GM21737 (cell line): Measurements from ENCODE around the gene CMTR2.
A peak's percentile ranks its signal among the peaks of the same experiment; 100 is the strongest.
"Not testable (repeated sequence)": the region's sequence is repeated elsewhere in the genome, so short reads cannot be mapped to it uniquely, and the experiment has no call there.

ENCODE experiments used
- ATAC-seq: cut with Tn5 transposase; IDR thresholded peaks from one replicate; pipeline ENCODE4 v1.9.1; 2021; ENCODE audit warnings: mild to moderate bottlenecking, moderate library complexity; ENCODE audit not compliant: unreplicated experiment

The CMTR2 gene, protein sequence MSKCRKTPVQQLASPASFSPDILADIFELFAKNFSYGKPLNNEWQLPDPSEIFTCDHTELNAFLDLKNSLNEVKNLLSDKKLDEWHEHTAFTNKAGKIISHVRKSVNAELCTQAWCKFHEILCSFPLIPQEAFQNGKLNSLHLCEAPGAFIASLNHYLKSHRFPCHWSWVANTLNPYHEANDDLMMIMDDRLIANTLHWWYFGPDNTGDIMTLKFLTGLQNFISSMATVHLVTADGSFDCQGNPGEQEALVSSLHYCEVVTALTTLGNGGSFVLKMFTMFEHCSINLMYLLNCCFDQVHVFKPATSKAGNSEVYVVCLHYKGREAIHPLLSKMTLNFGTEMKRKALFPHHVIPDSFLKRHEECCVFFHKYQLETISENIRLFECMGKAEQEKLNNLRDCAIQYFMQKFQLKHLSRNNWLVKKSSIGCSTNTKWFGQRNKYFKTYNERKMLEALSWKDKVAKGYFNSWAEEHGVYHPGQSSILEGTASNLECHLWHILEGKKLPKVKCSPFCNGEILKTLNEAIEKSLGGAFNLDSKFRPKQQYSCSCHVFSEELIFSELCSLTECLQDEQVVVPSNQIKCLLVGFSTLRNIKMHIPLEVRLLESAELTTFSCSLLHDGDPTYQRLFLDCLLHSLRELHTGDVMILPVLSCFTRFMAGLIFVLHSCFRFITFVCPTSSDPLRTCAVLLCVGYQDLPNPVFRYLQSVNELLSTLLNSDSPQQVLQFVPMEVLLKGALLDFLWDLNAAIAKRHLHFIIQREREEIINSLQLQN

DNA sequence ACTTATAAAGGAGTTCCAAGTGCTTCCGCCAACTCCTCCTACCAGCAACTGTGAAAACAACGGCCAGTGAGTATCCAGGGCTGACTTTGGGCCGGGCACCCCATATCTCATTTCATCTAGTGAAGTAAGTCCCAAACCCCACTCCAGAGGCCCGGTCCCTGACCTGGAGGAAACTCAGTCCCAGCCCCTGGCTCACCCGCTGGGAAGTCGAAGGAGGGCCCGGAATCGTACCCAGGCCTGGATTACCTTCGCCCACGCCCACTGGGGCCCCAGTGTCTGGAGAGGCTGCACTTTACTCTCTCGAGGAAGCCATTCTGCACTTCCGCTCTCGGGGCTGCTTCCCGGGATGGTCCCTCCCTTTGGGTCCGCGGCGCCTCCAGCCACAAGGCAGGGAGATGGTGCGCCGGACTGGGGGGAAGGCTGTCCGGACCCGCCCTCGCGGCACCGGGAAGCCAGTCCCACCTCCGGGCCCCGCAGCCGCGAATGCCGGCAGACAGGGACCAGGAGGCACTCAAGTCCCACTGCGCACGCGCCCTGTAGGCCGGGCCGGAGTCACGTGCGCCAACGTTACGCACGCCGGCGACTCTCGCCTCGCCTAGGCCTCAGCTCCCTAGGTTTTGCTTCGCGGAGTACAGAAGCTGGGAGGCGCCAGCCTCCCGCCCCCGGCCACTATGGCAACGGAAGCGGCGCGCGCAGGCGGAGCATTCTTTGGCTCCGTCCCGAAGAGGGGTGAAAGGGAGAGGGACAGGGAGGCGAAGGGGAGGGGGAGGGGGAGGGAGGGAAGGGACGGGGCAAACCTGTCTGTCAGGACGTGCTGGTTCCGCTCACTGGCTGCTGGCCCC is at the start of gene CMTR2:
Gene CMTR2 (minus strand): TSS at position 513 of the 842 bp plus-strand sequence. CDS start 3,482 bp downstream, outside the sequence.
- peak; percentile 95 for ATAC-seq

DNA sequence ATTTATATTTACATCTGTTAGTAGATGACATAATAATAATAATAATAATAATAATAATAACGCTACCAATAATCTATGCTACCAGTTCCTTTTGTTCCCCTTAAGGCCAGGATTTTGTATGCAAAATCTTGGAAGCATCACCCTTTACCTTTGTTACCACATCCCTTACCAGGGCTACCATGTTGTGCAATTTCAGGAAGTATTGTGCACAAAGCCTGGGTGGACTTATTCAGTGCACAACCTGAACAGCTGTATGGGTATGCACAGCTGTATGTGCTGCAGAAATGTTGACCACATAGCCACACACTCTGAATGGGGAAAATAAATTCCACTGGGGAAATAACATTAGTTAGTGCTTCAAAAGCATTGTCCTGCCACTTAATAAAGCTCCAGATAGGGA is 49.4 kb upstream of the CMTR2 start:
- ATAC-seq, result no peak

DNA sequence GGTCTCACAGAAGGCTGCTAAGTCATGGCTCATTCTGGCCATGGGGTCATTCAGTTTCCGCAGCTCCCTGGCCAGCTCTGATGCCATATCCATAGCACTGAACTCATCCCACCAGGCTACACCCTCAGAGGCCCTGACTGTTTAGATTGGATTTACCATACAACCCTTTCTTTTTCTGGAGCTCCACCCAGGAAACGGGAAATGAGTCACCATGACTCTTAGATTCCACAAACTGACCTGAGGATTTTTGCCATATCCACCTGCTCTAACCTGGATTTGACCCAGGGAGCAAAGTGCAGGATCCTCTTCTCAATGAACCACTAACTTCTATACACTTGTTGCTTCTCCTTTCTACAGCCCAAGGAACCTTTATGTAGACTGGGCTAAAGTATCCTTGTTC is 49.0 kb upstream of the CMTR2 start:
- ATAC-seq, result no peak

DNA sequence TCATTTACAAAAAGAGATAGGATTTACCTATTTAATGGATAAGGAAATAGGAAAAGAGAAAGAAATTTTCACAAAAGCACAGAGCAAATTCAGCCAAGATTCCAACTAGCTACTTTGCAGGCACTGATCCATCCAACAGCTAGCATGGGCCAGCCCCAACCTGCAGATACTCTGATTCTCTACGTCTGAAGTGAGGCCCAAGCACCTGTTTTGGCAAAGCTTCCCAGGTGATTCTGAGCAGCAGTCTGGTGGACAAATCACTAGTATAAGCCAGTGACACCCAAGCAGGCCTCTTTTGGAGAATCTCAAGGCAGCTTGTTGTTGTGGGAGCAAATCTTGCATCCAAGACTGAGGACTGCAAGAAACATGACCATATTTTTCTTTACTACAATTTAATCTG is 48.4 kb upstream of the CMTR2 start:
- no peak for ATAC-seq

DNA sequence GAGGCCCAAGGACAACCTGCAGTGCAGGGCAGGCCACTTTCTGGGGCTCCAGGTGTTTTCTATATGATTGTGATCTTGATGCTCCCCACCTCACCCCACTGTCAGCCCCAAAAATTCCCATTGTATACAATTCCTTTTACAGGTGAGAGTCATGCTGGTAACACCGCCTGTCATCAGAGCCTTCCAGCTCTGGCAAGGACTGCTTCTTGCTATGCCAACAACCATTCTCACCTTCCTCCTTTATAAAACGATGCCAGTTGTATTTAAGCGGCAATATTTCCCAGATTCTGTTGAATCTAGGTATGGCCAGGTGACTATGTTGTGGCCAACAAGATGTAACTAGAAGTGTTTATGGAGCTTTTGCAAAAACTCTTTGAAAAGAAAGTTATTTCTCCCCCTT is 38.9 kb upstream of the CMTR2 start:
- ATAC-seq, result no peak

DNA sequence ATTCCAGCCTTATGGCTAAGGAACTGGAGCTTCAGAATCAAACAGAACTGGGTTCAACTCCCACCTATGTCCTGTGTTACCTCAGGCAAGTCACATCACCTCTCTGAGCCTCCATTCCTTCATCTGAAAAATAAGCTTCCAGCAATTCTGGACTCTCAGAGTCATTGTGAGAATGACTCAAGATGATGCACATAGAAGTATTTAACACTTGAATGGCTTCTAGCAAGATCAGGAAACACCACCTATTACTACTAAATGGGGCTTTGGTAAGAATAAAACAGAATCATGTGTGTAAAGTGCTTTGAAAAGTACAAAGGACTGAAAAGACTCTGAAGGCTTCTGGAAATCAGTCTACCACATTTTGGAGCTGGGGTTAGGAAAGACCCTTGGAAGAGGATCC is 38.5 kb upstream of the CMTR2 start:
- no peak for ATAC-seq

DNA sequence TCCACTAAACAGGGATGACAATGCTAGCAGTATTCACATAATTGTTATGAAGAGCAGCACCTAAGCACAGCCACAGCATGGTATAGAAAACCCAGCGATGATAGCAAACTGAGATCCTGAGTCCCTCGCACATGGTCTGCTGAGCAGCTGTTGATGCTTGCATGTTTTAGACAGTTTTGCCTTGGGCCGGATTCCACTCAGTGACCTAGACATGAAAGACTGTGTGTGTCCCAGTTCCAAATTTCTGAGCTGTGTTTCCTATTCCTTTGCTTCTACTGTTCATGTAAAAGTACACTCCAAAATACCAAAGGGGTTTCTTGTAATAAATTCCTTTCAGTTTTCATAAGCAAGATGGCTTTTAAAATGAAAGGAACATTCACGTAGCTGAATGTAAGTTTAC is 30.8 kb upstream of the CMTR2 start:
- ATAC-seq, result no peak

DNA sequence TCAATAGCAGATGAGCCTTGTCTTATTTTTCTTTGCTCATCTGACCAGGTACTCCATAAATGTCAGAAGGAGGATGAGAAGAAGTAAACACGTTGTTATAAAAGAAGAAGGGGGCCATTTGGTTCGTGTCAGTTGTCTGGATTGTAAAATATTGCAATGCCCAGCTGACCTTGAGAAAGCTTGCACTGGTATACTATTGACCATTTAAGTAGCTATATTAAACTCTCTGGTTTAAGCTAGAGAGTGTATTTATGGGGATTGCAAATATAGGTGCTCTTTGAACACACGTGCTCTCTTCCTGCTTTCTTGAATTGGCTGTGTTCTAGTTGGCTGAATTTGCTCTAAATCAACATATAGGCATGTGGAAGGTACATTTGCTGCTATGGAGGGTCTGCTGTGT is 26.1 kb upstream of the CMTR2 start:
- no peak for ATAC-seq

DNA sequence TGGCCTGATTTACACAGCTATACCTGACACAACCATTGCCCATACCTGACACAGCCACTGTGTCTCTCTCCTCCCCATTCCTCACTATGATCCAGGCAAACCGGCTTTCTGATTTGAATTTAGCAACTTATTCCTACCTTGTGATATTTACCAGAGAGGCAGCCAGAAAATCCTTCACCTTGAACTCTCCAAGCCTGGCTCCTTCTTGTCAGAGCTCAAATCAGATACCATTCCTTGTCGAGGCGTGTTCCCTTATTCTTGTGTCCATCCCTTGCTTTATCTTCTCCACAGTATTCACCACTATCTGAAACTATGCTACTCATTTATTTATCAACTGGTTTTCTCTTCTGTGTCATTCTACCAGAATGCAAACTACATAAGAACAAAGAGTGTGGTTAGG is 24.4 kb upstream of the CMTR2 start:
- ATAC-seq, result not testable (repeated sequence)

DNA sequence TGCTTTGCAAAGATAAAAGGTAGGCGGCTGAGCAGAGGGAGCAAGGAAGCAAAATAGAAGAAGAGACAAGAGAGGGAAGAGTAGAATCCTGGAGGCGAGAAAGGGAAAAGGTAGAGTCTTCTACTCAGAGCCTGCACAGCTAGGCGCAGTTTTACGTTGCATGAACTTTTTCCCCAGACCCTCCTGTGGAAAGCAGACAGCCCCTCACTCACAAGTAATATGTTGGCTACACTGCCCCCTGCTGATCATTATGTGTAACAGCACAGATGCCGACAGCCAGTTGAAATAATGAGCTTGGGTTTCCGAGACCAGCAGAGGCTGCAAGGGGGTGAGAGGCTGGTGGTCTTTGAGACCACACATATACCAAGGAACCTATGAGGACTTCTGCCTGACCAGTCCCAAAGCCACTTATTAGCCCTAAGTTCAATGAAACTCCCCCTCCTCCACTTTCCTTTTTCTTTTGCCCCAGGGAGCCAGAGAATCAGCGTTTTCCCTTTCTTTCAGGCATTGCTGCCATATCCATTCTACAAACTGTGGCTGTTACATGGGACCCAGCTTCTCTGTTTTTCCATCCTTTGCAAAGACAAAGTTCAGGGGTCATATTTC is 22.5 kb upstream of the CMTR2 start:
- no peak for ATAC-seq

DNA sequence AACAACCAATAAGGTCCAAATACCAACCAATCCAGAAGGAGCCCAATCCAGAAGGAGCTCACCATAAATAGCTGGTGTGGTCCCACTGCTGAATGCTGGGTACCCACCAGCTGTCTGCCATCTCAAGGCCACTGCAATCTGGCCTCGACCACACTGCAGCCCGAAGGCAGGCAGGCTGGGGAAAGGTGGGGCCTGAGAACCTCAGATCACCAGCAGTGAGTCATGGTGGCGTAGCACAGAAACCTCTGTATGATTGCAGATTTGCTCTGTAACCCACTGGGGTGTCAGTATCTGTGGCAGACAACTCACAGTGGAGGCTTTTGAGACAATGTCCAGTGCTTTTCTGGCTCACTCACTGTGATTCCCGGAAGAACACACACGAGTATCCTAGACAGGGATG is 14.7 kb upstream of the CMTR2 start:
- ATAC-seq, result no peak

DNA sequence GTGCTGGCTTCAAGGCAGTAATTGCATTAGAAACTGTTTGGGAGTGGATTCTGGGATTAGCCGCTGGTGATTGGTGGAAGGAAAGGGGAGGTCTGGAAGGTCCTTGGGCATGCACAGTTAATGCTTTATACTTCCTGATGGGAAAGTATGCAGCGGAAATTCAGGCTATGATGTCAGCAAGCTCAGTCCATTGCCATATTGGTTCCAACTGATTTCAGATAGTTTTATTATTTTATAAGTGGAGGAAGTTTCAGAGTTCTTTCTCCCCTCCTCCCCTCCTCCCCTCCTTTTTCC is 8.1 kb upstream of the CMTR2 start:
- ATAC-seq, result no peak

DNA sequence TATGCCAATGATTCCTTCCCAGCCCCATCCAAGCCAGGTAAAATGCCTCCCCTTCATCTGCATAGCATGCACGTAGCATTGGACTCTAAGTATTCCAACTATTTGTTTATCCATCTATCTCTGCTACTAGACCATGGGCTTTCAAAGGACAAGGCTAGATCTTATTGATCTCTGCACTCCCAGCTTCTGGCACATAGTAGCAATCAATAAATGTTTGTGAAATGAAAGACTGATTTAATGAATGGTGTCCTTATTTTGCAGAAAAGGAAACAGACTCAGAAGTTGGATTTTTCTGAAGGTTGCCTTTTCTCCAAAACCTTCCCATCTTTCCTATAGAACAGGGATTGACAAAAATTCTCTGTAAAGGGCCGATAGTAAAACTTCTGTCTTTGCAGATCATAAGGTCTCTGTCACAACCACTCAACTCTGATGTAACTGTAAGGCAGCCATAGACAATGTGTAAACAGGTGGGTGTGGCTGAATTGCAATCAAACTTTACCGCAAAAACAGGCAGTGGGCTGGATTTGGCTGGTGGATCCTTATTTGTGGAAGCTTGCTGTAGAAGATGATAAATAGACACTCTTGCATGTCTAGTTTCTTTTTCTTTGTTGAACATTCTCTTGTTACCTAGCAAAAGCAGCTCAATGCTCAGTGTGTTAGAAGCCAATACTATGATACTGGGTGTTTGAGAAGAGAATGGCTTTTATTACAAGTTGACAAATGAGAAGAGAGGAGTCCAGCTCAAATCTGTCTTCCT is 7.6 kb upstream of the CMTR2 start:
- no peak for ATAC-seq

DNA sequence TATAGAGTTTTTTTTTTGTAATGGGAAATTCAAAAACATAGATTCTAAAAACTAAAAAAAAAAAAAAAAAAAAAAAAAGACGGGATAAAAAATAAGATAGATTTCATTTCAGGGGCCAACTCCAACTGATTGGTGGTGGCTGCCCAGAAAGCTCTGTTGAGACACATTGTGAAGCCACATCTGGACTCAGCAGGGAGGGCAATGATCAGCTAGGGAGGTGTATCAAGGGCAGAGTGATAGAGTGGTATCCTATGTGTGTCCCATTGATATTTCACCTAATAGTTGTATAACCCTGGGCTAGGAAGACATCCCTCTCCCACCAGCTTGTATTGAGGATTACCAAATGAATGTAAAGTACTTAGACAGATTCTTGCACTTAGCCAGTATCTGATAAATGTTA is 6.7 kb upstream of the CMTR2 start:
- ATAC-seq, result no peak

DNA sequence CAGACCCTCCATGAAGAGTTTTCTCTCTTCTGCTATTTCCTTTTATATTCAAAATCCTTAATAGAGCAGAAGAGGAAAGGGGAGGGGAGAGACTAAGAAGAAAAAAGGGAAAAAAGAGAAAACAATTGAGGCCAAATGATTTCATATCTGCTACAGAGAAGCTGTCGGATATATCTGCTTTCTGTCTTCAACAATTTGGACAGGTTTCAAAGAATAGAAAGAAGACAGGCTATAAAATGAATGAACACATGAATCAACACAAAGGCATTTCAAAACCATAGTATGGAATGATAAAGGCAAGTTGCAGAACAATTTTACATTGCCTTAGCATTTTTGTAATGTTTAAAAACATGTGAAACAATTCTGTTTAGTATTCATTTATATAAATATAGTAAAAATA is 4.7 kb upstream of the CMTR2 start:
- ATAC-seq, result no peak

DNA sequence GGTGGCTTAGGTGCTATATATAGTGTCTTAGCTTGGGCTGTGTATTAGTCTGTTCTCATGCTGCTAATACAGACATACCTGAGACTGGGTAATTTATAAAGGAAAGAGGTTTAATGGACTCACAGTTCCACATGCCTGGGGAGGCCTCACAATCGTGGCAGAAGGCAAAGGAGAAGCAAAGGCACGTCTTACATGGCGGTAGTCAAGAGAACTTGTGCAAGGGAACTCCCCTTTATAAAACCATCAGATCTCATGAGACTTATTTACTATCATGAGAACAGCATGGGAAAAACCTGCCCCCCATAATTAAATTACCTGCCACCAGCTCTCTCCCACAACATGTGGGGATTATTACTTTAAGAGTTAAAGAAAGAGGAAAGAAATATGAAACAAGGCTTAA is 2.9 kb upstream of the CMTR2 start:
- not testable (repeated sequence) for ATAC-seq

DNA sequence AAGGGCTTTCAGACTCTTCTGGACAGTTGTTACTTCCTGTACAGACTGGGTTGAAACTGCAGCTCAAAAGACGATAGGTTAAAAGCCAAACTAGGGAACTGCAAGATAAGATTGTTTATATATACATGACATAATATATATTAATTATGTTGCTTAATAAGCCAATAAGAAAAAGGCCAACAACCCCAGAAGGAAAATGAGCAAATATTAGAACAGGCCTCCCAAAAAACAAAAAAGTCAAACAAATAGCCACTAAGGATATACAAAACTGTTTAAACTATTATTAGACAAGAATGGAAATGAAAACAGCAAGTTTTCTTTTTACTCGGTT is 495 bp upstream of the CMTR2 start:
- ATAC-seq, result no peak

DNA sequence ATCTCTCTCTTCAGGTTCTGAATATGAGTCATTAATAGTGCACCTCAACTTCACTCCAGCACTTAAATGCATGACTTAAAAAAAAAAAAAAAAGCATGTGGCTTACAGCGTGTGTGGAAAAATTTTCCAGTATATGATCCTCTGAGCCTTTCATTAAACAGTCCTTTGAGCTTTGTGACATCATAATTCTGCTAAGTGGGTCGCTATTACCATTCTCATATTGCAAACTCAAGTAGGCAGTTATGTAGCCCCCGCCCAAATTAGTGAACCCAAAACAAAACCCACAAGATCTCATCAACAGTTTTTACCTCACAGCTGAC is 672 bp downstream of the CMTR2 start:
- ATAC-seq, result no peak

DNA sequence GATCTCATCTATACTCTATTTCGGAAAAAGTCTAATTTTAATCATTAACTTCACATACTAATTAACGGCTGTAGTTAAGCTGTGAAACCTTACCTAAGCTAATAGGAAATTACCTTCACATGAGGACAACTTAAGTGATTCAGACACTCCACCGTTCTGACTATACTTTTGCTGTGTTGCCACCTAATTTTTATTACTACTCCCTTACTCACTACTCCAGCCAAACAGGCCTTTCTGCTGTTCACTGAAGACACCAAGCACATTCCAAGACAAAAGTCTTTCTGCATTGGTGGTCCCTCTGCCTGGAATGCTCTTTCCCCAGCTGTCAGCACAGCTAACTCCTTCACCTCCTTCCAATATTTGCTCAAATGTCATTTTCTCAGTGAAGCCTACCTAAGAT is 1.3 kb downstream of the CMTR2 start:
- no peak for ATAC-seq

DNA sequence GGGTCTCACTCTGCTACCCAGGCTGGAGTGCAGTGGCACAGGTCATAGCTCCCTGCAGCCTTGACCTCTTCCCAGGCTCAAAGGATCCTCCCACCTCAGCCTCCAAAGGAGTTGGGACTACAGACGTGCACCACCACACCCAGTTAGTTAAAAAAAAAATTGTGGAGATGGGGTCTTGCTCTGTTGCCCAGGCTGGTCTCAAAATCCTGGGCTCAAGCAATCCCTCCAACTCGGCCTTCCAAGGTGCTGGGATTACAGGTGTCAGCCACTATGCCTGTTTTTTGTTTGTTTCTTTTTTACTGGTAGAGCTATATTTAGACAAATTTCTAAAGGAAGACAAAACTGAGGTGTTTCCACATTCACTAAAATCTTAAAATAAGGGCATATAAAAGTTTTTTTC is 1.7 kb downstream of the CMTR2 start:
- ATAC-seq, result no peak

DNA sequence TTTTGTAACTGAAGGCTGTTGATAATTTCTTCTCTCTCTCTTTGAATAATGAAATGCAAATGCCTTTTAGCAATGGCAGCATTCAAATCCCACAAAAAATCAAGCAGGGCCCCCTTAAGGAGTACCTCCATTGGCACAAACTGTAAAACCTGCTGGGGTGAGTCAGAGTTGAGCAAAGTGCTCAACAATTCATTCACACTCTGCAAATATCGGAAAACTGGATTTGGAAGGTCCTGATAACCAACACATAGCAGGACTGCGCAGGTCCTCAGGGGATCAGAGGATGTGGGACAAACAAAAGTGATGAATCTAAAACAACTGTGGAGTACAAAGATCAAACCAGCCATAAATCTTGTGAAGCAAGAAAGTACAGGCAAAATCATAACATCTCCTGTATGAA is 5.6 kb downstream of the CMTR2 start:
- ATAC-seq, result no peak
